HG02973 (cell line): ENCODE data around the gene NRG4.
A peak's percentile ranks its signal among the peaks of the same experiment; 100 is the strongest.
"Not testable (repeated sequence)": the region's sequence is repeated elsewhere in the genome, so short reads cannot be mapped to it uniquely, and the experiment has no call there.

Source experiments
- ATAC-seq: cut with Tn5 transposase; IDR thresholded peaks from one replicate; pipeline ENCODE4 v1.9.1; 2021; ENCODE audit warnings: moderate library complexity; ENCODE audit not compliant: unreplicated experiment

The NRG4 gene

GRCh38 chr15:76011627-76012551, at the start of gene NRG4:
TSS of gene NRG4 (minus strand) at chr15:76012424. CDS start at chr15:76011230, 1,194 bp downstream.
- ATAC-seq, result no peak

GRCh38 chr15:76061700-76062099, 49.5 kb upstream of the NRG4 start:
- no peak for ATAC-seq

GRCh38 chr15:76060118-76060989, 48.1 kb upstream of the NRG4 start:
- no peak for ATAC-seq

- no peak for ATAC-seq
Measured at GRCh38 chr15:76059320-76060117, 47.3 kb upstream of the NRG4 start, which contains the start of gene TMEM266. TSS of gene TMEM266 (plus strand) at chr15:76059985. CDS start at chr15:76134264, 74,279 bp downstream.

GRCh38 chr15:76058714-76059319, 46.6 kb upstream of the NRG4 start:
- no peak for ATAC-seq

GRCh38 chr15:76057332-76058000, 45.2 kb upstream of the NRG4 start:
- ATAC-seq, result no peak

- peak; percentile 60 for ATAC-seq
Measured at GRCh38 chr15:76056931-76057330, 44.7 kb upstream of the NRG4 start.

GRCh38 chr15:76054201-76054600, 42.0 kb upstream of the NRG4 start:
- not testable (repeated sequence) for ATAC-seq

GRCh38 chr15:76038512-76038911, 26.3 kb upstream of the NRG4 start:
- ATAC-seq, result no peak

- ATAC-seq, result no peak
Measured at GRCh38 chr15:76035593-76035992, 23.4 kb upstream of the NRG4 start.

- no peak for ATAC-seq
Measured at GRCh38 chr15:76034111-76034510, 21.9 kb upstream of the NRG4 start.

GRCh38 chr15:76033438-76033837, 21.2 kb upstream of the NRG4 start:
- ATAC-seq, result no peak

- no peak for ATAC-seq
Measured at GRCh38 chr15:76032046-76032445, 19.8 kb upstream of the NRG4 start.

- no peak for ATAC-seq
Measured at GRCh38 chr15:76024021-76024768, 12.0 kb upstream of the NRG4 start.

- not testable (repeated sequence) for ATAC-seq
Measured at GRCh38 chr15:76013470-76013869, 1.2 kb upstream of the NRG4 start.

- ATAC-seq, result no peak
Measured at GRCh38 chr15:76010613-76011012, 1.6 kb downstream of the NRG4 start.

GRCh38 chr15:76006136-76006778, 6.0 kb downstream of the NRG4 start:
- ATAC-seq, result no peak

- ATAC-seq, result no peak
Measured at GRCh38 chr15:76003364-76003763, 8.9 kb downstream of the NRG4 start.

GRCh38 chr15:75995611-75996010, 16.6 kb downstream of the NRG4 start:
- no peak for ATAC-seq
